Transverse colon (tissue), 4 donors: ENCODE measurements around the gene ABLIM2. TPM values are rescaled to one million over a fixed set of nuclear protein-coding genes. Genes with fewer than 3 reads are reported as not detected.

Source experiments
- DNase-seq: peaks from one replicate; pipeline ENCODE4 v3.0.0-alpha.2; 2019
- H3K27ac ChIP-seq, 4 donors: fragments of 200-600 bp; sonication (generic); 2 replicates each; pipeline ENCODE4 v1.5.1; 2016 to 2018; ENCODE audit warnings: inconsistent platforms in 4 of 4
- H3K27me3 ChIP-seq: fragments of 200-600 bp; sonication (generic); 2 replicates; pipeline ENCODE4 v1.5.1; 2017; ENCODE audit warnings: inconsistent platforms
- H3K36me3 ChIP-seq, 4 donors: fragments of 200-600 bp; sonication (generic); 2 replicates each; pipeline ENCODE4 v1.5.1; 2017 to 2019; ENCODE audit warnings: inconsistent platforms in 4 of 4
- H3K4me1 ChIP-seq, 4 donors: fragments of 200-600 bp; sonication (generic); 2 replicates each; pipeline ENCODE4 v1.5.1; 2017 to 2020; ENCODE audit warnings: inconsistent platforms in 4 of 4
- H3K4me3 ChIP-seq, 4 donors: fragments of 200-600 bp; sonication (generic); 1 replicate in 1 of 4; 2 replicates in 3 of 4; pipeline versions ENCODE4 v1.5.1 to v1.6.1; 2017 to 2019; ENCODE audit warnings: inconsistent platforms in 4 of 4
- H3K9me3 ChIP-seq, 2 donors: fragments of 200-600 bp; sonication (generic); 2 replicates each; pipeline ENCODE4 v1.5.1; 2017 to 2019; ENCODE audit warnings: inconsistent platforms in 2 of 2
- CTCF ChIP-seq, 5 experiments: fragments of 200-600 bp in 3 of 5; fragments of 450-650 bp in 2 of 5; sonication (generic) in 3 of 5; IDR thresholded peaks; 1 replicate in 2 of 5; 2 replicates in 3 of 5; pipeline ENCODE4 v1.5.1; 2016 to 2017; ENCODE audit warnings: antibody characterized with exemption in 5 of 5, inconsistent platforms in 3 of 5, mild to moderate bottlenecking in 2 of 5, moderate library complexity in 1 of 5
- EP300 ChIP-seq: sonication (generic); formaldehyde crosslinking; IDR thresholded peaks from one replicate; pipeline ENCODE4 v1.6.1; 2017; ENCODE audit warnings: antibody characterized with exemption, low read depth
- POLR2A ChIP-seq: fragments of 450-650 bp; IDR thresholded peaks from one replicate; pipeline ENCODE4 v1.6.1; 2016; ENCODE audit warnings: antibody characterized with exemption, mild to moderate bottlenecking, moderate library complexity
- POLR2AphosphoS5 ChIP-seq, 3 donors: sonication (generic); formaldehyde crosslinking; IDR thresholded peaks; one replicate each; pipeline ENCODE4 v1.6.1; 2016; ENCODE audit warnings: antibody characterized with exemption in 3 of 3
- WGBS, 2 donors: methylation state at CpG; one replicate each; pipeline ENCODE4 v1.1.5; 2018; ENCODE audit warnings: low coverage in 1 of 2; 5-methylcytosine and 5-hydroxymethylcytosine counted together
- in situ Hi-C, 4 donors: fragments of 200-750 bp; cut with MboI; loops; one replicate each; pipeline versions ENCODE4 v1.15.0 to v1.15.1; 2017; ENCODE audit warnings: low sequenced_read_pairs in 3 of 4, low pct_ligation_motif_present in 1 of 4, low pct_unique_long_range_greater_than_20kb in 1 of 4
- intact Hi-C: fragments of 100-400 bp; cut with DNase I; formaldehyde crosslinking; loops from one replicate; pipeline ENCODE4 v1.15.1; 2023; ENCODE audit warnings: low total_unique reads
- total RNA-seq, 4 donors: library from RNA; depleted of rRNA; stranded (reverse); fragments of >200 nt; gene quantifications; one replicate each; pipeline ENCODE4 v1.1.0, GENCODE V29; 2016

The ABLIM2 gene
- total RNA-seq, 4 donors from 2014 or later = 3.2 to 58.4 (median 14.2) TPM

DNA sequence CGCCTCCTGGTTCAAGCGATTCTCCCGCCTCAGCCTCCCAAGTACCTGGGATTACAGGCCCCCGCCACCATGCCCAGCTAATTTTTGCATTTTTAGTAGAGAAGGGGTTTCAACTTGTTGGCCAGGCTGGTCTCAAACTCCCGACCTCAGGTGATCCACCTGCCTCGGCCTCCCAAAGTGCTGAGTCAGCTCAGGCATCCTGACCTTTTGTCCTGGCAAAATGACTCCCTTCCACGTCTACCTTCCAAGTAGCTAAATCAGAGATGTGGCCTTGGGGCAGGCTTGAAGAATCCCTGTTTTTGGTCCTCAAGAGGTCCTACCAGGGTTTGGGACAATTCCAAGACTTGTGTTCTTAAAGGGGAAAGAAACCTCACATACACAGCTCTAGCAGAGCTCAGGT lies 231.8 kb downstream of the ABLIM2 start:
- H3K9me3 ChIP-seq = no peaks in the 10 kb centered on the region
- DNase-seq = no peak
- no peaks in the 10 kb centered on the region for H3K36me3 ChIP-seq
- no peaks in the 10 kb centered on the region for H3K27me3 ChIP-seq
- H3K4me1 ChIP-seq = peaks cover 6 to 39% (median 23%) of the 10 kb centered on the region in 4 donors
- 90% methylated on average over 7 of the region's 7 CpGs; no CpG with 5 or more reads in 1 of the 2 donors for WGBS, 2 donors
- TF ChIP-seq CTCF (IDR thresholded peaks at IDR 0.05) = no peak
- no peak for TF ChIP-seq EP300
- TF ChIP-seq POLR2A = no peak
- no peak for TF ChIP-seq POLR2AphosphoS5 (IDR thresholded peaks at IDR 0.05)
- no peak overlapping the region for H3K27ac ChIP-seq
- H3K4me3 ChIP-seq = no peak overlapping the region
- in situ Hi-C loops (no loop called here), intact Hi-C loops (loop anchor here (1.0 kb wide), 1 partner anchor 15 kb away; no protein-coding TSS in a partner anchor)

GRCh38 chr4:7924570-7924969 lies 234.0 kb downstream of the ABLIM2 start:
- intact Hi-C loops = no loop called here
- Histone ChIP-seq H3K27ac (no peak overlapping the region), H3K27me3 (no peaks in the 10 kb centered on the region), H3K9me3 (no peaks in the 10 kb centered on the region), H3K4me1 (peaks cover 6 to 26% (median 16%) of the 10 kb centered on the region in 4 donors), H3K36me3 (no peaks in the 10 kb centered on the region), H3K4me3 (no peak overlapping the region)
- TF ChIP-seq EP300 (no peak), POLR2A (no peak), CTCF (IDR thresholded peaks at IDR 0.05) (no peak)
- 60% methylated on average over 4 of the region's 4 CpGs; no CpG with 5 or more reads in 1 of the 2 donors for WGBS, 2 donors
- in situ Hi-C loops = no loop called here
- no peak for DNase-seq

GRCh38 chr4:7924163-7924562 lies 234.4 kb downstream of the ABLIM2 start:
- DNase-seq = no peak
- Histone ChIP-seq H3K4me1 (peaks cover 1 to 22% (median 14%) of the 10 kb centered on the region in 4 donors), H3K9me3 (no peaks in the 10 kb centered on the region), H3K36me3 (no peaks in the 10 kb centered on the region), H3K4me3 (no peak overlapping the region), H3K27me3 (no peaks in the 10 kb centered on the region), H3K27ac (no peak overlapping the region)
- intact Hi-C loops = no loop called here
- WGBS, 2 donors = 71 to 85% methylated on average over 5 to 7 of the region's 7 CpGs
- in situ Hi-C loops = no loop called here
- TF ChIP-seq CTCF (IDR thresholded peaks at IDR 0.05) (no peak), POLR2A (no peak), POLR2AphosphoS5 (IDR thresholded peaks at IDR 0.05) (no peak), EP300 (no peak)

DNA sequence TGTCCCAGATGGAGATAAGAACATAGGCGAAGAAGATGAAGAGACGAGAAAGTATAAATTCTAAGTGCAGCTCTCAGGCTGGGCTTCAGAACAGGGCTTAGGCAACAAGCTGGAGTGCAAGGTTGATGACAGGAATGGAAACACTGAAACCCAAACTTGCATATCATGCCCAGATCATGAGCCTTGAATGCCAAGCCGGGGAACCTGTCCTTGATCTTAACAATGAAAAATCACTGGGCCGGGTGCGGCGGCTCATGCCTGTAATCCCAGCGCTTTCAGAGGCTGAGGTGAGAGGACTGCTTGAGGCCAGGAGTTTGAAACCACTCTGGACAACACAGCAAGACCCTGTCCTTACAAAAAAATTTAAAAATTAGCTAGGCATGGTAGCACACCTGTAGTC lies 236.1 kb downstream of the ABLIM2 start:
- Histone ChIP-seq H3K27ac (no peak overlapping the region), H3K27me3 (no peaks in the 10 kb centered on the region), H3K4me3 (no peak overlapping the region), H3K9me3 (no peaks in the 10 kb centered on the region), H3K4me1 (peaks cover 0 to 18% (median 12%) of the 10 kb centered on the region in 4 donors), H3K36me3 (no peaks in the 10 kb centered on the region)
- no peak for DNase-seq
- TF ChIP-seq EP300 (no peak), POLR2A (no peak), POLR2AphosphoS5 (IDR thresholded peaks at IDR 0.05) (no peak), CTCF (IDR thresholded peaks at IDR 0.05) (no peak)
- in situ Hi-C loops = no loop called here
- intact Hi-C loops = no loop called here
- 90 to 93% methylated on average over 5 to 7 of the region's 7 CpGs for WGBS, 2 donors
